ENCODE results near the gene LEPROT.

The LEPROT gene

GRCh38 chr1:65424573-65424889 is 4.1 kb downstream of the LEPROT start:
- POLR2A ChIA-PET, result no interaction called here
- peaks cover 0 to 33% of the 10 kb centered on the region in 2 experiments; a peak in 2 of 3 replicates for H3K36me3 ChIP-seq (ENCODE audit: control insufficient read depth in 2 of 2, insufficient read depth in 1 of 2, low read length in 2 of 2)
- H3K27ac ChIP-seq (ENCODE audit: extremely low read depth, low read depth, low read length), result no peak overlapping the region
- no peak for TF ChIP-seq OSR2 (tag by site-specific recombination; IDR thresholded peaks at IDR 0.05)
- no peak for TF ChIP-seq ZBTB20 (tag by site-specific recombination; IDR thresholded peaks at IDR 0.05)
- no peak for TF ChIP-seq ZNF416 (tag by site-specific recombination; IDR thresholded peaks at IDR 0.05)
- TF ChIP-seq ZNF776 (tag by site-specific recombination; IDR thresholded peaks at IDR 0.05; ENCODE audit: borderline replicate concordance), result no peak
- no peak for TF ChIP-seq ZNF747 (tag by site-specific recombination; IDR thresholded peaks at IDR 0.05)
- no peak for TF ChIP-seq ZNF223 (tag by site-specific recombination; IDR thresholded peaks at IDR 0.05)
- TF ChIP-seq MZF1 (tag by site-specific recombination; IDR thresholded peaks at IDR 0.05; ENCODE audit: borderline replicate concordance), result no peak
- TF ChIP-seq ZNF112 (tag by site-specific recombination; IDR thresholded peaks at IDR 0.05), result no peak
- no peak overlapping the region for H3K4me3 ChIP-seq (ENCODE audit: low read depth, low read length)
- CTCF ChIA-PET, result interaction anchor here (0.6 to 0.8 kb wide), 4 partner anchors 147 to 601 kb away, joined by 3 to 8 read pairs (median 3); no protein-coding TSS in a partner anchor
- no peaks in the 10 kb centered on the region for H3K4me1 ChIP-seq (ENCODE audit: control insufficient read depth, insufficient read depth, low read length)
- no peaks in the 10 kb centered on the region for H3K9me3 ChIP-seq (ENCODE audit: control insufficient read depth, insufficient read depth, low read depth, low read length)

DNA sequence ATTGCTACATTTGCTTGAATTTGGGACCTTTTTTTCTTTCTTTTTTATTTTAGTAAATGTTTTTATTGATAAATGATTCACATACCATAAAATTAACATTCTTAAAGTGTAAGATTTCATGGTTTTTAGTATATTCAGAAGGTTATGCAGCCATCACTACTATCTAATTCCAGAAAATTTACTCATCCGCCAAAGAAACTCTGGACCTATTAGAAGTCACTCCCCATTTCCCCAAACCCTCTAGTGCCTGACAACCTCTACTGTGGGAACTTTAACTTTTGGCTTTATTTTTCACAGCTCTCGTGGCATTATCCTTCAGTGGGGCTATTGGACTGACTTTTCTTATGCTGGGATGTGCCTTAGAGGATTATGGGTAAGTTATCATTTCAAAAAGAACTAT is 4.5 kb downstream of the LEPROT start:
- TF ChIP-seq ZNF335 (tag by site-specific recombination; conservative IDR thresholded peaks at IDR 0.05), result no peak
- TF ChIP-seq ZNF610 (tag by site-specific recombination; IDR thresholded peaks at IDR 0.05; ENCODE audit: borderline replicate concordance), result no peak
- no peak for TF ChIP-seq KLF8 (tag by site-specific recombination; IDR thresholded peaks at IDR 0.05)
- no peak for TF ChIP-seq ZNF354C (tag by site-specific recombination; IDR thresholded peaks at IDR 0.05; ENCODE audit: borderline replicate concordance, low read depth)
- no peak for TF ChIP-seq PRDM2 (tag by site-specific recombination; IDR thresholded peaks at IDR 0.05; ENCODE audit: borderline replicate concordance)
- TF ChIP-seq GLI4 (tag by site-specific recombination; IDR thresholded peaks at IDR 0.05), result no peak
- TF ChIP-seq ZNF184 (tag by site-specific recombination; IDR thresholded peaks at IDR 0.05), result no peak
- no peak for TF ChIP-seq ZSCAN5A (tag by site-specific recombination; IDR thresholded peaks at IDR 0.05)
- TF ChIP-seq, protein P1, sequence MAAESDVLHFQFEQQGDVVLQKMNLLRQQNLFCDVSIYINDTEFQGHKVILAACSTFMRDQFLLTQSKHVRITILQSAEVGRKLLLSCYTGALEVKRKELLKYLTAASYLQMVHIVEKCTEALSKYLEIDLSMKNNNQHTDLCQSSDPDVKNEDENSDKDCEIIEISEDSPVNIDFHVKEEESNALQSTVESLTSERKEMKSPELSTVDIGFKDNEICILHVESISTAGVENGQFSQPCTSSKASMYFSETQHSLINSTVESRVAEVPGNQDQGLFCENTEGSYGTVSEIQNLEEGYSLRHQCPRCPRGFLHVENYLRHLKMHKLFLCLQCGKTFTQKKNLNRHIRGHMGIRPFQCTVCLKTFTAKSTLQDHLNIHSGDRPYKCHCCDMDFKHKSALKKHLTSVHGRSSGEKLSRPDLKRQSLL (tag by site-specific recombination; IDR thresholded peaks at IDR 0.05), result no peak
- no peak for TF ChIP-seq ZNF292 (tag by site-specific recombination; IDR thresholded peaks at IDR 0.05; ENCODE audit: borderline replicate concordance, low read depth)
- ChIA-PET POLR2A (no interaction called here), CTCF (no interaction called here)
- Histone ChIP-seq H3K4me1 (ENCODE audit: control insufficient read depth, insufficient read depth, low read length) (no peaks in the 10 kb centered on the region), H3K9me3 (ENCODE audit: control insufficient read depth, insufficient read depth, low read depth, low read length) (no peaks in the 10 kb centered on the region), H3K4me3 (ENCODE audit: low read depth, low read length) (no peak overlapping the region), H3K36me3 (ENCODE audit: control insufficient read depth in 2 of 2, insufficient read depth in 1 of 2, low read length in 2 of 2) (peaks cover 0 to 36% of the 10 kb centered on the region in 2 experiments), H3K27ac (ENCODE audit: extremely low read depth, low read depth, low read length) (no peak overlapping the region)

All from HEK293 (cell line).